GM21825 (cell line): Measurements from ENCODE around the gene SMTN.
"Not testable (repeated sequence)": the region's sequence is repeated elsewhere in the genome, so short reads cannot be mapped to it uniquely, and the experiment has no call there.

ENCODE experiments used
- ATAC-seq: cut with Tn5 transposase; IDR thresholded peaks from one replicate; pipeline ENCODE4 v1.9.1; 2021; ENCODE audit warnings: mild to moderate bottlenecking, moderate library complexity; ENCODE audit not compliant: unreplicated experiment

The SMTN gene

GRCh38 chr22:31089160-31090100 is 8.3 kb downstream of the SMTN start:
- ATAC-seq, result no peak

- no peak for ATAC-seq
These were observed 9.3 kb downstream of the SMTN start for GRCh38 chr22:31090217-31091085.

GRCh38 chr22:31091106-31091975 is 10.2 kb downstream of the SMTN start:
- ATAC-seq, result no peak

GRCh38 chr22:31092161-31092560 is 11.0 kb downstream of the SMTN start:
- ATAC-seq, result no peak

- ATAC-seq, result no peak
These were observed 12.2 kb downstream of the SMTN start for GRCh38 chr22:31093086-31093850.

GRCh38 chr22:31094021-31094551 is 13.0 kb downstream of the SMTN start:
- ATAC-seq, result no peak

- no peak for ATAC-seq
These were observed 13.6 kb downstream of the SMTN start for GRCh38 chr22:31094741-31095140.

GRCh38 chr22:31095637-31096249 is 14.6 kb downstream of the SMTN start:
- no peak for ATAC-seq

- no peak for ATAC-seq
These were observed 15.7 kb downstream of the SMTN start for GRCh38 chr22:31096657-31097279.

GRCh38 chr22:31097539-31097938 is 16.4 kb downstream of the SMTN start:
- ATAC-seq, result not testable (repeated sequence)

- ATAC-seq, result no peak
These were observed 17.0 kb downstream of the SMTN start for GRCh38 chr22:31097941-31098631.

- ATAC-seq, result no peak
These were observed 17.6 kb downstream of the SMTN start for GRCh38 chr22:31098632-31099110.

- no peak for ATAC-seq
These were observed 18.3 kb downstream of the SMTN start for GRCh38 chr22:31099386-31099785.

- no peak for ATAC-seq
These were observed 19.0 kb downstream of the SMTN start for GRCh38 chr22:31099841-31100761.

- no peak for ATAC-seq
These were observed 19.8 kb downstream of the SMTN start for GRCh38 chr22:31100762-31101525.

- no peak for ATAC-seq
These were observed 21.4 kb downstream of the SMTN start for GRCh38 chr22:31102441-31103081.
